GM18505 (cell line): Measurements from ENCODE around the gene ATP9B.

Experiments
- ATAC-seq: cut with Tn5 transposase; IDR thresholded peaks from one replicate; pipeline ENCODE4 v1.9.1; 2021; ENCODE audit not compliant: unreplicated experiment
- POLR2A ChIP-seq: IDR thresholded peaks from 4 replicates; pipeline ENCODE4 v1.6.1; 2011; ENCODE audit warnings: borderline replicate concordance; ENCODE audit not compliant: insufficient read depth, insufficient read length; ENCODE audit errors: extremely low read depth

Gene ATP9B

GRCh38 chr18:79173742-79174141 is 104.5 kb downstream of the ATP9B start:
- no peak for ATAC-seq
- no peak for TF ChIP-seq POLR2A

GRCh38 chr18:79178113-79178531 is 108.9 kb downstream of the ATP9B start:
- no peak for ATAC-seq
- TF ChIP-seq POLR2A: no peak

GRCh38 chr18:79182047-79182713 is 113.0 kb downstream of the ATP9B start:
- ATAC-seq: no peak

GRCh38 chr18:79185648-79186047 is 116.5 kb downstream of the ATP9B start:
- TF ChIP-seq POLR2A: no peak
- no peak for ATAC-seq

More at GRCh38 chr18:79182047-79182713, 113.0 kb downstream of the ATP9B start:
- TF ChIP-seq POLR2A: no peak

- ATAC-seq: peak; percentile 69
- no peak for TF ChIP-seq POLR2A
Measured at GRCh38 chr18:79186649-79187048, 117.5 kb downstream of the ATP9B start.

GRCh38 chr18:79187532-79188277 is 118.5 kb downstream of the ATP9B start:
- ATAC-seq: no peak
- TF ChIP-seq POLR2A: no peak

- TF ChIP-seq POLR2A: no peak
Measured at GRCh38 chr18:79191418-79191817, 122.2 kb downstream of the ATP9B start.

GRCh38 chr18:79191956-79192355 is 122.8 kb downstream of the ATP9B start:
- TF ChIP-seq POLR2A: no peak
- no peak for ATAC-seq

More at GRCh38 chr18:79191418-79191817, 122.2 kb downstream of the ATP9B start:
- ATAC-seq: no peak

GRCh38 chr18:79193826-79194225 is 124.6 kb downstream of the ATP9B start:
- no peak for ATAC-seq

GRCh38 chr18:79195716-79196683 is 126.8 kb downstream of the ATP9B start:
- no peak for ATAC-seq
- no peak for TF ChIP-seq POLR2A

More at GRCh38 chr18:79193826-79194225, 124.6 kb downstream of the ATP9B start:
- no peak for TF ChIP-seq POLR2A

GRCh38 chr18:79197531-79197930 is 128.3 kb downstream of the ATP9B start:
- no peak for ATAC-seq
- no peak for TF ChIP-seq POLR2A

- ATAC-seq: no peak
- no peak for TF ChIP-seq POLR2A
Measured at GRCh38 chr18:79199691-79200374, 130.6 kb downstream of the ATP9B start.
